NB4 (cell line): ENCODE measurements around the gene USP53.

Experiments used
- CTCF ChIP-seq: IDR thresholded peaks from one replicate; pipeline ENCODE4 v1.5.1; 2012; ENCODE audit warnings: low read depth, low read length
- MAX ChIP-seq: IDR thresholded peaks from 2 replicates; pipeline ENCODE4 v1.6.1; 2011; ENCODE audit warnings: low read depth, low read length
- MYC ChIP-seq: IDR thresholded peaks from 2 replicates; pipeline ENCODE4 v1.6.1; 2011; ENCODE audit warnings: low read depth, low read length
- POLR2A ChIP-seq: IDR thresholded peaks from 2 replicates; pipeline ENCODE4 v1.6.1; 2011; ENCODE audit warnings: mild to moderate bottlenecking; ENCODE audit not compliant: insufficient read length; ENCODE audit errors: extremely low read depth

- no peak for TF ChIP-seq CTCF
- no peak for TF ChIP-seq POLR2A
- no peak for TF ChIP-seq MYC
- TF ChIP-seq MAX: no peak
Measured at GRCh38 chr4:119207051-119207450, 5.5 kb upstream of the USP53 start.
